Suprapubic skin (tissue), 4 donors: ENCODE results near the gene USP10. TPM values are rescaled to one million over a fixed set of nuclear protein-coding genes. Genes with fewer than 3 reads are reported as not detected.
"Not testable (repeated sequence)": the region's sequence is repeated elsewhere in the genome, so short reads cannot be mapped to it uniquely, and the experiment has no call there.

Source experiments
- DNase-seq, 2 donors: peaks; one replicate each; pipeline ENCODE4 v3.0.0-alpha.2; 2019; ENCODE audit warnings: low spot score in 2 of 2
- H3K27ac ChIP-seq: fragments of 200-600 bp; sonication (generic); one replicate; pipeline ENCODE4 v1.5.1; 2019
- H3K27me3 ChIP-seq: fragments of 200-600 bp; sonication (generic); one replicate; pipeline ENCODE4 v1.5.1; 2019
- H3K36me3 ChIP-seq: fragments of 200-600 bp; sonication (generic); one replicate; pipeline ENCODE4 v1.5.1; 2019
- H3K4me1 ChIP-seq: fragments of 200-600 bp; sonication (generic); one replicate; pipeline ENCODE4 v1.5.1; 2019
- H3K4me3 ChIP-seq: fragments of 200-600 bp; sonication (generic); one replicate; pipeline ENCODE4 v1.5.1; 2019; ENCODE audit warnings: mild to moderate bottlenecking
- H3K9me3 ChIP-seq: fragments of 200-600 bp; sonication (generic); one replicate; pipeline ENCODE4 v1.5.1; 2019
- CTCF ChIP-seq, 2 donors: fragments of 200-600 bp in 1 of 2; fragments of 450-650 bp in 1 of 2; sonication (generic) in 1 of 2; IDR thresholded peaks; one replicate each; pipeline ENCODE4 v1.5.1; 2016 to 2019; ENCODE audit warnings: antibody characterized with exemption in 2 of 2, mild to moderate bottlenecking in 1 of 2, moderate library complexity in 1 of 2
- EP300 ChIP-seq: sonication (generic); formaldehyde crosslinking; IDR thresholded peaks from one replicate; pipeline ENCODE4 v1.6.1; 2017; ENCODE audit warnings: antibody characterized with exemption
- POLR2A ChIP-seq, 2 donors: fragments of 450-650 bp; IDR thresholded peaks; one replicate each; pipeline ENCODE4 v1.6.1; 2017; ENCODE audit warnings: antibody characterized with exemption in 2 of 2, mild to moderate bottlenecking in 2 of 2, moderate library complexity in 2 of 2
- POLR2AphosphoS5 ChIP-seq, 3 donors: sonication (generic); formaldehyde crosslinking; IDR thresholded peaks; one replicate each; pipeline ENCODE4 v1.6.1; 2017; ENCODE audit warnings: antibody characterized with exemption in 3 of 3
- WGBS: methylation state at CpG from one replicate; pipeline ENCODE4 v1.1.5; 2018; 5-methylcytosine and 5-hydroxymethylcytosine counted together
- total RNA-seq, 4 donors: library from RNA; depleted of rRNA; stranded (reverse); fragments of >200 nt; gene quantifications; one replicate each; pipeline ENCODE4 v1.1.0, GENCODE V29; 2016

Gene USP10
- total RNA-seq, 4 donors from 2014 or later = 58.5 to 92.2 (median 69.8) TPM

DNA sequence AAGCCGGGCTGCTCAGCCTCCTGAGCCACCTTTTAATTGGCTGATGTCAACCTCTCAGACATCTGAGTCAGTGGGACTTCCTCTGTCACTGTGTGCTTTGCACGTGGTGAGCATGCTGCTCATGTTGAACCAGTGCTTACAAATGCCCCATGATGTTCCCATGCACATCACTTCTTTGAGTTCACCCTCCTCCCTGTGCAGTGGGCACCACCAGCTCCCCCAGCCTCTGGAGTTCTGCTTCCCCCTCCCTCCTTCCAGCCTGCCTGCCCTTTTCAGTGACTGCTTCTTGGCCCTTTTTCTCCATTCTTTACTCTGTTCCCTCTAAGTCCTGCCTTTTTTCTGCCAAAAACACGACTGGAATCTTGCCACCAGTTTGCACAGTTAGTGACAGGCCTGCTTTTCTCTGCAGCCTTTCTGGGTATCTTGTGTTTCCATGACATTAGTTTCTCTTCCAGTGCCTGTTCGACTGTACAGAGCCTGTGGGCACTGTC is 41.6 kb downstream of the USP10 start:
- Histone ChIP-seq H3K36me3 (peaks cover 12% of the 10 kb centered on the region), H3K27ac (no peak overlapping the region), H3K4me1 (peaks cover 49% of the 10 kb centered on the region), H3K9me3 (no peaks in the 10 kb centered on the region), H3K4me3 (no peak overlapping the region), H3K27me3 (no peaks in the 10 kb centered on the region)
- WGBS = 32% methylated on average over 4 of the region's 4 CpGs
- no peak for DNase-seq
- no peak for TF ChIP-seq CTCF (IDR thresholded peaks at IDR 0.05)
- no peak for TF ChIP-seq POLR2A (IDR thresholded peaks at IDR 0.05)
- TF ChIP-seq EP300 = no peak
- TF ChIP-seq POLR2AphosphoS5 (IDR thresholded peaks at IDR 0.05) = no peak

GRCh38 chr16:84742641-84743092 is 42.9 kb downstream of the USP10 start:
- 82% methylated on average over 10 of the region's 10 CpGs for WGBS
- DNase-seq = no peak
- H3K36me3 ChIP-seq = peaks cover 12% of the 10 kb centered on the region
- peaks cover 36% of the 10 kb centered on the region for H3K4me1 ChIP-seq
- TF ChIP-seq POLR2A (IDR thresholded peaks at IDR 0.05) (no peak), POLR2AphosphoS5 (IDR thresholded peaks at IDR 0.05) (no peak), EP300 (no peak), CTCF (IDR thresholded peaks at IDR 0.05) (no peak)
- no peak overlapping the region for H3K27ac ChIP-seq
- no peak overlapping the region for H3K4me3 ChIP-seq
- no peaks in the 10 kb centered on the region for H3K9me3 ChIP-seq
- no peaks in the 10 kb centered on the region for H3K27me3 ChIP-seq

DNA sequence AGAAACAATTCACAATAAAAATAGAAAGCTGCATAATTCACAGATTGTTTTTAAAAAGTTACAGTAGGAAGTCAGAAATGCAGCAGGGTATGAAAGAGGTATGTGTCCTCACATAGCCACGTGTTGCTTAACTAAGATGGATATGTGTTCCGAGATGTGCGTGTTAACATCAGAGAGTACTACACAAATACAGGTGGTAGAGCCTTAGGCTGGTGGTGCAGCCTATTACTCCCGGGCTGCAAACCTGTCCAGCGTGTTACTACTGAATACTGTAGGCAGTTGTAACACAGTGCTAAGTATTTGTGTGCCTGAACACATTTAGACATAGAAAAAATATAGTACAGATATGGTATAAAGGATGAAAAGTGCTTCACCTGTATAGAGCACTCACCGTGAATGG is 46.4 kb downstream of the USP10 start:
- WGBS = 80% methylated on average over 6 of the region's 6 CpGs
- H3K4me1 ChIP-seq = peaks cover 10% of the 10 kb centered on the region
- no peak overlapping the region for H3K27ac ChIP-seq
- H3K36me3 ChIP-seq = peaks cover 12% of the 10 kb centered on the region
- H3K9me3 ChIP-seq = no peaks in the 10 kb centered on the region
- no peak for TF ChIP-seq POLR2AphosphoS5 (IDR thresholded peaks at IDR 0.05)
- no peak for TF ChIP-seq EP300
- TF ChIP-seq POLR2A (IDR thresholded peaks at IDR 0.05) = no peak
- no peak for TF ChIP-seq CTCF (IDR thresholded peaks at IDR 0.05)
- H3K4me3 ChIP-seq = no peak overlapping the region
- H3K27me3 ChIP-seq = no peaks in the 10 kb centered on the region
- no peak for DNase-seq

DNA sequence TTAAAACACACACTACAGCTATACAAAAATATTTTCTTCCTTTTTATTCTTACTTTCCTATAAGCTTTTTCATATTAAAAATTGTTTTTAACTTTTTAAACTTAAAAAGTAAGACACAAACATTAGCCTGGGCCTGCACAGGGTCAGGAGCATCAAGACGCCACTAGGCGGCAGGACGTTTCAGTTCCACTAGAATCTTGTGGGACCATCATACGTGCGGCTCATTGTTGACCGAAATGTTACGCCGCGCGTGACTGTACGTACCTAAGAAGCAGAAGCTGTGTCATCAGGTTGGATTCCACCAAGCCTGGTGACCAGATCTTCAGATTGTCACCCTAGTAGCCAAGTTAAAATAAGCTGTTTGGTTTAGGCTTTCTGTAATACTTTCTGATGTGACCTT is 47.1 kb downstream of the USP10 start:
- H3K27ac ChIP-seq = no peak overlapping the region
- H3K27me3 ChIP-seq = no peaks in the 10 kb centered on the region
- H3K4me1 ChIP-seq = peaks cover 4% of the 10 kb centered on the region
- H3K9me3 ChIP-seq = no peaks in the 10 kb centered on the region
- TF ChIP-seq CTCF (IDR thresholded peaks at IDR 0.05) (no peak), EP300 (no peak), POLR2AphosphoS5 (IDR thresholded peaks at IDR 0.05) (no peak), POLR2A (IDR thresholded peaks at IDR 0.05) (no peak)
- WGBS = 95% methylated on average over 11 of the region's 11 CpGs
- H3K4me3 ChIP-seq = no peak overlapping the region
- DNase-seq = no peak
- peaks cover 12% of the 10 kb centered on the region for H3K36me3 ChIP-seq

DNA sequence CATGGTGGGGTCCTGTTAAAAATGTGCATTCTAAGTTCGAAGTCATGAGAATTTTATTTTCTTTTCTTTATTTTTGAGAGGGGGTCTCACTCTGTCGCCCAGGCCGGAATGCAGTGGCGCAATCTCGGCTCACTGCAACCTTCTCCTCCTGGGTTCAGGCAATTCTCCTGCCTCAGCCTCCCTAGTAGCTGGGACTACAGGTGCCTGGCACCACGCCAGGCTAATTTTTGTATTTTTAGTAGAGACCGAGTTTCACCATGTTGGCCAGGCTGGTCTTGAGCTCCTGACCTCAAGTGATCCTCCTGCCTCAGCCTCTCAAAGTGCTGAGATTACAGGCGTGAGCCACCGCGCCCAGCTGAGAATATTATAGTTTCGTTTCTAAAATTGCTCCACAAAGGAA is 48.4 kb downstream of the USP10 start:
- not testable (repeated sequence) for DNase-seq, H3K4me3 ChIP-seq, H3K27me3 ChIP-seq, H3K27ac ChIP-seq, H3K4me1 ChIP-seq, H3K9me3 ChIP-seq
- H3K36me3 ChIP-seq = peaks cover 12% of the 10 kb centered on the region
- 92% methylated on average over 11 of the region's 11 CpGs for WGBS

DNA sequence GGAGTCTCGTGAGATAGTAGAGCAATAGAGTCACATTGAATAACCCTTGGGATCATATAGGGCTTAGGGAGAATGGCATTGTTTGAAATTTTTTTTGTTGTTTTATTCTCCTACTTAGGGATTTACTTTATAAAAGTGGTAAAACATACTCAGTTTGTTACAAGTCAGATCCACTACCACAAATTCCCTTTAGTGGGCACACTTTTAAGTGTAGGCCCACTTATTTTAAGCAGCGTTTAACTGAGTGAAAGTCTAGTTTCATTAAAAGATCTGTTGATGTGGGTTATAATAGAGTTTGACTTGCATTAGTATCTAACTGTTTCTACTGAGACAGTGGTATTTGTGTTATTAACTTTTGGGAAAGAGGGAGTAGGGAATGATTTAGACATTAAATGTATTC is 49.3 kb downstream of the USP10 start:
- DNase-seq = no peak
- peaks cover 12% of the 10 kb centered on the region for H3K36me3 ChIP-seq
- H3K27me3 ChIP-seq = no peaks in the 10 kb centered on the region
- no peaks in the 10 kb centered on the region for H3K9me3 ChIP-seq
- peaks cover 5% of the 10 kb centered on the region for H3K4me1 ChIP-seq
- 92% methylated on average over 2 of the region's 2 CpGs for WGBS
- H3K4me3 ChIP-seq = no peak overlapping the region
- H3K27ac ChIP-seq = no peak overlapping the region
- TF ChIP-seq POLR2AphosphoS5 (IDR thresholded peaks at IDR 0.05) (no peak), POLR2A (IDR thresholded peaks at IDR 0.05) (no peak), EP300 (no peak), CTCF (IDR thresholded peaks at IDR 0.05) (no peak)
